ENCODE measurements around the gene DCC.

Gene DCC

GRCh38 chr18:52499644-52500043, 159.6 kb downstream of the DCC start:
- no peak for DNase-seq (ENCODE audit: low read depth)

- DNase-seq (ENCODE audit: low read depth): no peak
Observed at GRCh38 chr18:52504589-52504988, 164.6 kb downstream of the DCC start.

GRCh38 chr18:52510139-52510538, 170.1 kb downstream of the DCC start:
- no peak for DNase-seq (ENCODE audit: low read depth)

GRCh38 chr18:52518086-52518485, 178.1 kb downstream of the DCC start:
- no peak for DNase-seq (ENCODE audit: low read depth)

GRCh38 chr18:52519021-52519420, 179.0 kb downstream of the DCC start:
- DNase-seq (ENCODE audit: low read depth): no peak

GRCh38 chr18:52523566-52523965, 183.6 kb downstream of the DCC start:
- DNase-seq (ENCODE audit: low read depth): no peak

- DNase-seq (ENCODE audit: low read depth): no peak
Observed at GRCh38 chr18:52531836-52532235, 191.8 kb downstream of the DCC start.

- DNase-seq (ENCODE audit: low read depth): no peak
Observed at GRCh38 chr18:52536039-52536438, 196.0 kb downstream of the DCC start.

- DNase-seq (ENCODE audit: low read depth): no peak
Observed at GRCh38 chr18:52537261-52537660, 197.3 kb downstream of the DCC start.

GRCh38 chr18:52541056-52541455, 201.1 kb downstream of the DCC start:
- DNase-seq (ENCODE audit: low read depth): no peak

- no peak for DNase-seq (ENCODE audit: low read depth)
Observed at GRCh38 chr18:52544086-52544485, 204.1 kb downstream of the DCC start.

GRCh38 chr18:52546686-52547346, 206.8 kb downstream of the DCC start:
- no peak for DNase-seq (ENCODE audit: low read depth)

GRCh38 chr18:52553441-52553840, 213.4 kb downstream of the DCC start:
- DNase-seq (ENCODE audit: low read depth): no peak

GRCh38 chr18:52554180-52554579, 214.2 kb downstream of the DCC start:
- DNase-seq (ENCODE audit: low read depth): no peak

GRCh38 chr18:52567360-52567759, 227.4 kb downstream of the DCC start:
- no peak for DNase-seq (ENCODE audit: low read depth)

- DNase-seq (ENCODE audit: low read depth): no peak
Observed at GRCh38 chr18:52569492-52569891, 229.5 kb downstream of the DCC start.

- no peak for DNase-seq (ENCODE audit: low read depth)
Observed at GRCh38 chr18:52570975-52571374, 231.0 kb downstream of the DCC start.

GRCh38 chr18:52572036-52573000, 232.3 kb downstream of the DCC start:
- no peak for DNase-seq (ENCODE audit: low read depth)

- no peak for DNase-seq (ENCODE audit: low read depth)
Observed at GRCh38 chr18:52577795-52578194, 237.8 kb downstream of the DCC start.

- DNase-seq (ENCODE audit: low read depth): no peak
Observed at GRCh38 chr18:52582061-52582460, 242.1 kb downstream of the DCC start.

- no peak for DNase-seq (ENCODE audit: low read depth)
Observed at GRCh38 chr18:52582516-52582915, 242.5 kb downstream of the DCC start.

- no peak for DNase-seq (ENCODE audit: low read depth)
Observed at GRCh38 chr18:52588931-52589330, 248.9 kb downstream of the DCC start.

- DNase-seq (ENCODE audit: low read depth): no peak
Observed at GRCh38 chr18:52596748-52597435, 256.9 kb downstream of the DCC start.

Data from activated T-cell treated with anti-CD3 and anti-CD28 coated beads for 1 hour (primary cell).